B cell (primary cell): ENCODE measurements around the gene ARHGAP23. TPM values are rescaled to one million over a fixed set of nuclear protein-coding genes. Genes with fewer than 3 reads are reported as not detected.

Source experiments
- ATAC-seq: fragments of 200-7000 bp; cut with Tn5 transposase; one replicate; pipeline ENCODE4 v1.10.0; 2021; ENCODE audit warnings: low read depth, mild to moderate bottlenecking, moderate number of reproducible peaks, moderate library complexity
- CTCF ChIA-PET: fragments of 350-600 bp; sonication (Branson Sonifier 250); formaldehyde crosslinking; loops from one replicate; lab custom pipeline; 2021; ENCODE audit warnings: antibody characterized with exemption, inconsistent platforms; lab: Charles Lee
- POLR2A ChIA-PET: fragments of 350-600 bp; sonication (Branson Sonifier 250); formaldehyde crosslinking; loops from one replicate; lab custom pipeline; 2021; ENCODE audit warnings: antibody characterized with exemption; lab: Charles Lee
- DNase-seq: peaks from one replicate; pipeline ENCODE4 v3.0.0; 2013
- H2AFZ ChIP-seq: 2 replicates; pipeline ENCODE4 v1.6.1; 2012; ENCODE audit warnings: mild to moderate bottlenecking, low read depth, low read length; ENCODE audit not compliant: insufficient read depth, poor library complexity, severe bottlenecking
- H3K27ac ChIP-seq, 2 donors: 1 replicate in 1 of 2; 2 replicates in 1 of 2; pipeline ENCODE4 v1.5.1; 2012 to 2013; ENCODE audit warnings: low read length in 2 of 2, mild to moderate bottlenecking in 2 of 2, moderate library complexity in 1 of 2
- H3K27me3 ChIP-seq, 4 experiments: fragments of 200-600 bp in 1 of 4; sonication (generic) in 1 of 4; replicated peaks in 1 of 4; 1 replicate in 2 of 4; 2 replicates in 2 of 4; pipeline versions ENCODE4 v1.6.1 to v1.7.0; 2013 to 2016; ENCODE audit warnings: low read length in 3 of 4, mild to moderate bottlenecking in 2 of 4, mixed read lengths in 1 of 4, moderate library complexity in 1 of 4; ENCODE audit not compliant: insufficient read depth in 4 of 4, control insufficient read depth in 3 of 4; ENCODE audit errors: control extremely low read depth in 1 of 4
- H3K36me3 ChIP-seq, 2 experiments: replicated peaks in 1 of 2; 1 replicate in 1 of 2; 2 replicates in 1 of 2; pipeline versions ENCODE4 v1.6.1 to v1.7.1; 2013; ENCODE audit warnings: low read length in 1 of 2; ENCODE audit not compliant: insufficient read depth in 2 of 2, control insufficient read depth in 1 of 2; ENCODE audit errors: control extremely low read depth in 1 of 2, extremely low read depth in 1 of 2
- H3K4me1 ChIP-seq, 2 donors: fragments of 200-600 bp in 1 of 2; sonication (generic) in 1 of 2; 1 replicate in 1 of 2; 2 replicates in 1 of 2; pipeline versions ENCODE4 v1.5.1 to v1.6.1; 2013 to 2017; ENCODE audit warnings: low read length in 2 of 2; ENCODE audit not compliant: control insufficient read depth in 2 of 2, insufficient read depth in 2 of 2
- H3K4me2 ChIP-seq: replicated peaks from 2 replicates; pipeline ENCODE3; 2012; ENCODE audit warnings: mild to moderate bottlenecking, low read depth, low read length; ENCODE audit not compliant: poor library complexity, severe bottlenecking
- H3K4me3 ChIP-seq, 5 experiments: fragments of 200-600 bp in 1 of 5; sonication (generic) in 1 of 5; 1 replicate in 3 of 5; 2 replicates in 2 of 5; pipeline versions ENCODE4 v1.5.1 to v1.7.0; 2011 to 2016; ENCODE audit warnings: low read length in 4 of 5, mild to moderate bottlenecking in 4 of 5, low read depth in 2 of 5, control low read depth in 1 of 5, moderate library complexity in 1 of 5; ENCODE audit not compliant: insufficient read depth in 1 of 5; ENCODE audit errors: control extremely low read depth in 1 of 5, extremely low read depth in 1 of 5
- H3K79me2 ChIP-seq: fragments of 200-600 bp; sonication (generic); one replicate; pipeline ENCODE4 v1.6.0; 2016; ENCODE audit warnings: low read length; ENCODE audit not compliant: control insufficient read depth, insufficient read depth
- H3K9ac ChIP-seq: fragments of 200-600 bp; sonication (generic); 2 replicates; pipeline ENCODE4 v1.6.1; 2017; ENCODE audit warnings: mild to moderate bottlenecking, low read length, moderate library complexity
- H3K9me3 ChIP-seq, 3 donors: one replicate each; pipeline versions ENCODE4 v1.6.1 to v1.7.1; 2013; ENCODE audit warnings: low read length in 2 of 3; ENCODE audit not compliant: control insufficient read depth in 2 of 3, insufficient read depth in 1 of 3; ENCODE audit errors: control extremely low read depth in 1 of 3
- H4K20me1 ChIP-seq: 2 replicates; pipeline ENCODE4 v1.6.0; 2012; ENCODE audit warnings: mild to moderate bottlenecking, low read length; ENCODE audit not compliant: insufficient read depth, control insufficient read depth, poor library complexity, severe bottlenecking
- H3K27ac Mint-ChIP-seq: one replicate; pipeline ENCODE4 v1.8.0; 2021; ENCODE audit warnings: mixed read lengths
- H3K27me3 Mint-ChIP-seq: one replicate; pipeline ENCODE4 v1.8.0; 2021; ENCODE audit warnings: mixed read lengths
- H3K4me1 Mint-ChIP-seq: one replicate; pipeline ENCODE4 v1.8.0; 2021; ENCODE audit warnings: mixed read lengths
- H3K4me3 Mint-ChIP-seq: one replicate; pipeline ENCODE4 v1.8.0; 2021; ENCODE audit warnings: mixed read lengths
- H3K9me3 Mint-ChIP-seq: one replicate; pipeline ENCODE4 v1.8.0; 2022; ENCODE audit warnings: mixed read lengths; ENCODE audit not compliant: insufficient read depth
- EZH2 ChIP-seq: IDR thresholded peaks from 2 replicates; pipeline ENCODE4 v1.6.1; 2012; ENCODE audit warnings: borderline replicate concordance, low read depth, mild to moderate bottlenecking, moderate library complexity, low read length; ENCODE audit not compliant: insufficient read depth, poor library complexity, severe bottlenecking
- WGBS: methylation state at CpG from one replicate; pipeline ENCODE4 v1.1.5; 2013; ENCODE audit warnings: missing lambda C conversion rate; ENCODE audit not compliant: insufficient coverage; 5-methylcytosine and 5-hydroxymethylcytosine counted together
- intact Hi-C: fragments of 100-400 bp; cut with micrococcal nuclease; formaldehyde crosslinking; loops from one replicate; pipeline ENCODE4 v1.10.0; 2022
- polyA plus RNA-seq: library from polyadenylated mRNA; depleted of rRNA; stranded (reverse); fragments of >200 nt; gene quantifications from 2 replicates; pipeline ENCODE4 v1.2.3, GENCODE V29; 2012
- total RNA-seq, 2 donors: library from RNA; stranded (reverse); fragments of 120-200 nt in 1 of 2; gene quantifications; 1 replicate in 1 of 2; 2 replicates in 1 of 2; pipeline versions ENCODE4 v1.2.3 to v1.2.4, GENCODE V29; 2013 to 2022
- TF ChIP-seq, protein P1 (sequence below): fragments of 200-600 bp; IDR thresholded peaks from one replicate; pipeline ENCODE4 v1.8.0; 2022; ENCODE audit warnings: antibody characterized with exemption, mild to moderate bottlenecking

ARHGAP23 gene
- total and polyA plus RNA-seq, 2 donors (not counting 1 experiment from before 2014, with no cell fraction given) = 0.07 to 0.12 TPM

DNA sequence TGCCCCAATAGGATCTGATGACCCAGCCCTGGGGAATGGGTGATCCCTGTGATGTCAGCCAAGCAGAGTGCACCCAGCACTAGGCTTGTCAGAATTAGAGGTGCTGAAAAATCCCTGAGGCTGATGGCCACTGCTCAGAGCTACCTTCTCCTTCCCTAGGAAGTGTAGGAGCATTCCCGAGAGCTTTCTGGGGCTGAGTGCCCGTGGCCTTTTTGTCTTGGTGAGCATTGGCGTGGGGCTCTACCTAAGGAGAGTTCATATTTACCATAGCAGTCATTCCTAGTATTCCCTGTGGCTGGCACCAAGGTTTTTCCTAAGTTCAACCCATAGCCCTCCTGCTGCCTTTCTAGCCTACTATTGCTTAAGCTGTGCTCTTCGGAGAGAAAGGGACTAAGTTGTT is 22.6 kb upstream of the ARHGAP23 start:
- H3K27ac ChIP-seq = no peak overlapping the region
- ATAC-seq = no peak
- 87% methylated on average over 4 of the region's 4 CpGs for WGBS
- H3K4me1 Mint-ChIP-seq = no peaks in the 10 kb centered on the region
- TF ChIP-seq, protein P1, sequence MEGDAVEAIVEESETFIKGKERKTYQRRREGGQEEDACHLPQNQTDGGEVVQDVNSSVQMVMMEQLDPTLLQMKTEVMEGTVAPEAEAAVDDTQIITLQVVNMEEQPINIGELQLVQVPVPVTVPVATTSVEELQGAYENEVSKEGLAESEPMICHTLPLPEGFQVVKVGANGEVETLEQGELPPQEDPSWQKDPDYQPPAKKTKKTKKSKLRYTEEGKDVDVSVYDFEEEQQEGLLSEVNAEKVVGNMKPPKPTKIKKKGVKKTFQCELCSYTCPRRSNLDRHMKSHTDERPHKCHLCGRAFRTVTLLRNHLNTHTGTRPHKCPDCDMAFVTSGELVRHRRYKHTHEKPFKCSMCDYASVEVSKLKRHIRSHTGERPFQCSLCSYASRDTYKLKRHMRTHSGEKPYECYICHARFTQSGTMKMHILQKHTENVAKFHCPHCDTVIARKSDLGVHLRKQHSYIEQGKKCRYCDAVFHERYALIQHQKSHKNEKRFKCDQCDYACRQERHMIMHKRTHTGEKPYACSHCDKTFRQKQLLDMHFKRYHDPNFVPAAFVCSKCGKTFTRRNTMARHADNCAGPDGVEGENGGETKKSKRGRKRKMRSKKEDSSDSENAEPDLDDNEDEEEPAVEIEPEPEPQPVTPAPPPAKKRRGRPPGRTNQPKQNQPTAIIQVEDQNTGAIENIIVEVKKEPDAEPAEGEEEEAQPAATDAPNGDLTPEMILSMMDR = no peak
- no peak for TF ChIP-seq EZH2
- H3K27me3 Mint-ChIP-seq = peaks cover 8% of the 10 kb centered on the region
- no peaks in the 10 kb centered on the region for H3K79me2 ChIP-seq
- intact Hi-C loops = no loop called here
- POLR2A ChIA-PET = no interaction called here
- CTCF ChIA-PET = interaction anchor here (1.5 kb wide), 1 partner anchor 57 kb away, joined by 5 read pairs; no protein-coding TSS in a partner anchor
- no peaks in the 10 kb centered on the region for H3K27me3 ChIP-seq
- H3K27ac Mint-ChIP-seq = no peak overlapping the region
- no peak overlapping the region for H3K9ac ChIP-seq
- no peak overlapping the region for H3K4me3 Mint-ChIP-seq
- no peak overlapping the region for H2AFZ ChIP-seq
- H3K4me1 ChIP-seq = no peaks in the 10 kb centered on the region
- no peaks in the 10 kb centered on the region for H4K20me1 ChIP-seq
- H3K36me3 ChIP-seq = peaks cover 0 to 4% of the 10 kb centered on the region in 2 experiments
- H3K9me3 ChIP-seq = no peaks in the 10 kb centered on the region
- no peak overlapping the region for H3K4me3 ChIP-seq
- DNase-seq = no peak
- no peaks in the 10 kb centered on the region for H3K9me3 Mint-ChIP-seq
- H3K4me2 ChIP-seq = no peak overlapping the region

DNA sequence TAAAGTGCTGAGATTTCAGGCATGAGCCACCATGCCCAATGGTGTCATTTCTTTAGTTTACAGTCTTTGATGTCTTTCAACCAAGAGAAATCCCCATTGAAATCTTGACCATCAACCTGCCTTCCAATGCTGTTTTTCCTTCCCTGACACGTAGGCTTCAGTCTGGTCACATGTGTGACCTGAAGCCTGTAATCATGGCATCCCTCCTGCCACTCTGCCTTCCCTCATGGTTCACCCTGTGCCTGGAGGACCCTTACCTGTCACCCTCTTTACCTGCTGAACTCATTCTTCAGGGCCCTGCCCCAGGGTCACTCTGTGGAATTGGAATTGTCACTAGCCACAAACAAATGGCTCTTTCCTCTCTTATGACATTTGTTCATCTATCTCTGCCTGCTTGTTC is 18.1 kb upstream of the ARHGAP23 start:
- no peak overlapping the region for H3K4me3 ChIP-seq

More for the DNA sequence above, 18.1 kb upstream of the ARHGAP23 start:
- Mint-ChIP-seq H3K4me1 (no peaks in the 10 kb centered on the region), H3K4me3 (no peak overlapping the region), H3K27me3 (peaks cover 16% of the 10 kb centered on the region), H3K27ac (no peak overlapping the region), H3K9me3 (no peaks in the 10 kb centered on the region)
- Histone ChIP-seq H3K4me2 (no peak overlapping the region), H3K4me1 (peaks cover 2 to 6% of the 10 kb centered on the region in 2 donors), H3K79me2 (no peaks in the 10 kb centered on the region), H3K27ac (no peak overlapping the region), H2AFZ (no peak overlapping the region), H3K9ac (no peak overlapping the region), H4K20me1 (no peaks in the 10 kb centered on the region), H3K9me3 (no peaks in the 10 kb centered on the region), H3K27me3 (peaks cover 0 to 4% (median 0%) of the 10 kb centered on the region in 4 experiments), H3K36me3 (no peaks in the 10 kb centered on the region)
- no peak for DNase-seq
- 70% methylated on average over 1 of the region's 1 CpG for WGBS
- ATAC-seq = no peak
- CTCF ChIA-PET = interaction anchor here (12.4 kb wide), 1 partner anchor 59 kb away, joined by 323 read pairs; the partner anchor contains the start of gene SOCS7
- POLR2A ChIA-PET = no interaction called here
- TF ChIP-seq EZH2 = no peak
- TF ChIP-seq, protein P1 = no peak
- intact Hi-C loops = loop anchor here (5.0 kb wide), 1 partner anchor 763 kb away; no protein-coding TSS in a partner anchor
